Measurements from ENCODE around the gene TUBGCP6.

DNA sequence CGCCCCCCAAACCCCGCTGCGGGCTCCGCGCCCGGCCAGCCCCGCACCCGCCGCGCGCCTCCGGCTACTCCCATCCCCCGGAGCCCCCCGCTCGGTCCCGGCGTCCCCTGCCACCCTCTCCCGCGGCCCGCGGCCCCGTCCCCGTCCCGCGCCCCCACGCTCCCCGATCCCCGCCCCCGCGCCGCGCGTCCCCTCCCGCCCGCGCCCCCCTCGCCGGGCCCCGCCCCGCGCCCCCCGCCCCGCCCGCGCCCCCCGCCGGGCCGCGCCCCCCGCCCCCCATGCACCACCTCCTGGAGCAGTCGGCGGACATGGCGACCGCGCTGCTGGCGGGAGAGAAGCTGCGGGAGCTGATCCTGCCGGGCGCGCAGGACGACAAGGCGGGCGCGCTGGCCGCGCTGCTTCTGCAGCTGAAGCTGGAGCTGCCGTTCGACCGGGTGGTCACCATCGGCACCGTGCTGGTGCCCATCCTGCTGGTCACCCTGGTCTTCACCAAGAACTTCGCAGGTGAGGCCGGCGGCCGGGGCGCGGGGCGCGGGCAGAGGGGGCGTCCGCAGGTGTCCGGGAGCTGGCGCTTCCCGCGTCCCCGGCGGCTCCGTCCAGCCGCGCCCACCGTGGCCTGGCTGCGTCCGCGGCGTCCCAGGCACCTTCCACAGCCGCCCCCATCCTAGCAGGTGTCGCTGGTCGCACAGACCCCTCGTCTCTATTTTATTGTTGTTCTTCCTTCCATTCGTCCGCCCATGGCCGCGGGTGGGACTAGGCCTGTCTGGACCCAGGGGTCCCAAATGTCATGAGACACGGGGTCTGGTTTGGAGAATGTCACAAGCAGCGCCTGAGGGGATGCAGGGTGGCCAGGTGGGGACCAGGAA lies 74.1 kb downstream of the TUBGCP6 start, which contains the start of gene PANX2:
- TF ChIP-seq, protein P1, sequence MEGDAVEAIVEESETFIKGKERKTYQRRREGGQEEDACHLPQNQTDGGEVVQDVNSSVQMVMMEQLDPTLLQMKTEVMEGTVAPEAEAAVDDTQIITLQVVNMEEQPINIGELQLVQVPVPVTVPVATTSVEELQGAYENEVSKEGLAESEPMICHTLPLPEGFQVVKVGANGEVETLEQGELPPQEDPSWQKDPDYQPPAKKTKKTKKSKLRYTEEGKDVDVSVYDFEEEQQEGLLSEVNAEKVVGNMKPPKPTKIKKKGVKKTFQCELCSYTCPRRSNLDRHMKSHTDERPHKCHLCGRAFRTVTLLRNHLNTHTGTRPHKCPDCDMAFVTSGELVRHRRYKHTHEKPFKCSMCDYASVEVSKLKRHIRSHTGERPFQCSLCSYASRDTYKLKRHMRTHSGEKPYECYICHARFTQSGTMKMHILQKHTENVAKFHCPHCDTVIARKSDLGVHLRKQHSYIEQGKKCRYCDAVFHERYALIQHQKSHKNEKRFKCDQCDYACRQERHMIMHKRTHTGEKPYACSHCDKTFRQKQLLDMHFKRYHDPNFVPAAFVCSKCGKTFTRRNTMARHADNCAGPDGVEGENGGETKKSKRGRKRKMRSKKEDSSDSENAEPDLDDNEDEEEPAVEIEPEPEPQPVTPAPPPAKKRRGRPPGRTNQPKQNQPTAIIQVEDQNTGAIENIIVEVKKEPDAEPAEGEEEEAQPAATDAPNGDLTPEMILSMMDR (conservative IDR thresholded peaks at IDR 0.05; ENCODE audit: low read length): no peak
- TF ChIP-seq EZH2phosphoT487 (IDR thresholded peaks at IDR 0.05; ENCODE audit: borderline replicate concordance): no peak
